Testis (tissue), 3 donors: ENCODE data around the gene MMADHC. TPM values are rescaled to one million over a fixed set of nuclear protein-coding genes. Genes with fewer than 3 reads are reported as not detected.

Experiments
- DNase-seq: peaks from one replicate; pipeline ENCODE4 v3.0.0-alpha.2; 2019
- H3K27ac ChIP-seq, 2 donors: fragments of 200-600 bp; sonication (generic); one replicate each; pipeline ENCODE4 v1.5.1; 2019
- H3K27me3 ChIP-seq: fragments of 200-600 bp; sonication (generic); one replicate; pipeline ENCODE4 v1.5.1; 2019
- H3K36me3 ChIP-seq: fragments of 200-600 bp; sonication (generic); one replicate; pipeline ENCODE4 v1.5.1; 2017; ENCODE audit warnings: low read depth; ENCODE audit errors: missing control alignments
- H3K4me1 ChIP-seq: fragments of 200-600 bp; sonication (generic); one replicate; pipeline ENCODE4 v1.5.1; 2019
- H3K4me3 ChIP-seq, 2 donors: fragments of 200-600 bp; sonication (generic); one replicate each; pipeline ENCODE4 v1.5.1; 2017 to 2019
- H3K9me3 ChIP-seq: fragments of 200-600 bp; sonication (generic); one replicate; pipeline ENCODE4 v1.5.1; 2017
- POLR2A ChIP-seq: fragments of 450-650 bp; IDR thresholded peaks from one replicate; pipeline ENCODE4 v1.6.1; 2017; ENCODE audit warnings: antibody characterized with exemption, mild to moderate bottlenecking, moderate library complexity
- WGBS, 2 donors: methylation state at CpG; one replicate each; pipeline ENCODE4 v1.1.5; 2018; 5-methylcytosine and 5-hydroxymethylcytosine counted together
- intact Hi-C: fragments of 100-400 bp; cut with DNase I; formaldehyde crosslinking; loops from one replicate; pipeline ENCODE4 v1.15.1; 2023; ENCODE audit warnings: low total_unique reads
- polyA plus RNA-seq: library from polyadenylated mRNA; stranded (reverse); fragments of 350-450 nt; fragmentation: Illumina TruSeq; extraction: RNeasy Lipid Tissue Mini Kit (QIAGEN cat#74804); gene quantifications from one replicate; pipeline ENCODE4 v1.2.3, GENCODE V29; 2014; ENCODE audit warnings: low read depth, low replicate concordance; ENCODE audit not compliant: insufficient read depth
- total RNA-seq, 2 donors: library from RNA; depleted of rRNA; stranded (reverse); fragments of >200 nt; gene quantifications; one replicate each; pipeline ENCODE4 v1.2.3, GENCODE V29; 2016
- TF ChIP-seq, protein P1 (sequence below), 3 experiments: fragments of 450-650 bp in 2 of 3; fragments of 200-600 bp in 1 of 3; sonication (generic) in 1 of 3; IDR thresholded peaks; one replicate each; pipeline ENCODE4 v1.5.1; 2016 to 2019; ENCODE audit warnings: antibody characterized with exemption in 3 of 3, mild to moderate bottlenecking in 2 of 3, moderate library complexity in 1 of 3

MMADHC gene
- total and polyA plus RNA-seq, 3 donors from 2014 or later = 46.2 to 133 (median 55.3) TPM

GRCh38 chr2:149627111-149627801, 39.7 kb upstream of the MMADHC start:
- Histone ChIP-seq H3K27me3 (no peaks in the 10 kb centered on the region), H3K9me3 (no peaks in the 10 kb centered on the region), H3K4me1 (no peaks in the 10 kb centered on the region), H3K27ac (no peak overlapping the region), H3K4me3 (no peak overlapping the region), H3K36me3 (no peaks in the 10 kb centered on the region)
- intact Hi-C loops = no loop called here
- TF ChIP-seq, protein P1, sequence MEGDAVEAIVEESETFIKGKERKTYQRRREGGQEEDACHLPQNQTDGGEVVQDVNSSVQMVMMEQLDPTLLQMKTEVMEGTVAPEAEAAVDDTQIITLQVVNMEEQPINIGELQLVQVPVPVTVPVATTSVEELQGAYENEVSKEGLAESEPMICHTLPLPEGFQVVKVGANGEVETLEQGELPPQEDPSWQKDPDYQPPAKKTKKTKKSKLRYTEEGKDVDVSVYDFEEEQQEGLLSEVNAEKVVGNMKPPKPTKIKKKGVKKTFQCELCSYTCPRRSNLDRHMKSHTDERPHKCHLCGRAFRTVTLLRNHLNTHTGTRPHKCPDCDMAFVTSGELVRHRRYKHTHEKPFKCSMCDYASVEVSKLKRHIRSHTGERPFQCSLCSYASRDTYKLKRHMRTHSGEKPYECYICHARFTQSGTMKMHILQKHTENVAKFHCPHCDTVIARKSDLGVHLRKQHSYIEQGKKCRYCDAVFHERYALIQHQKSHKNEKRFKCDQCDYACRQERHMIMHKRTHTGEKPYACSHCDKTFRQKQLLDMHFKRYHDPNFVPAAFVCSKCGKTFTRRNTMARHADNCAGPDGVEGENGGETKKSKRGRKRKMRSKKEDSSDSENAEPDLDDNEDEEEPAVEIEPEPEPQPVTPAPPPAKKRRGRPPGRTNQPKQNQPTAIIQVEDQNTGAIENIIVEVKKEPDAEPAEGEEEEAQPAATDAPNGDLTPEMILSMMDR (IDR thresholded peaks at IDR 0.05) = no peak
- no peak for TF ChIP-seq POLR2A
- DNase-seq = no peak
- 89 to 95% methylated on average over 1 of the region's 1 CpG for WGBS, 2 donors

- intact Hi-C loops = no loop called here
- H3K27me3 ChIP-seq = no peaks in the 10 kb centered on the region
- no peaks in the 10 kb centered on the region for H3K36me3 ChIP-seq
- H3K4me1 ChIP-seq = no peaks in the 10 kb centered on the region
- no peak for DNase-seq
- WGBS, 2 donors = 79 to 89% methylated on average over 2 of the region's 2 CpGs
- no peaks in the 10 kb centered on the region for H3K9me3 ChIP-seq
- H3K27ac ChIP-seq = no peak overlapping the region
- TF ChIP-seq, protein P1 (IDR thresholded peaks at IDR 0.05) = no peak
- no peak for TF ChIP-seq POLR2A
- H3K4me3 ChIP-seq = no peak overlapping the region
Measured at GRCh38 chr2:149625671-149626070, 38.1 kb upstream of the MMADHC start.

GRCh38 chr2:149625271-149625670, 37.7 kb upstream of the MMADHC start:
- H3K4me3 ChIP-seq = no peak overlapping the region
- H3K9me3 ChIP-seq = no peaks in the 10 kb centered on the region
- TF ChIP-seq, protein P1 (IDR thresholded peaks at IDR 0.05) = no peak
- TF ChIP-seq POLR2A = no peak
- H3K4me1 ChIP-seq = no peaks in the 10 kb centered on the region
- intact Hi-C loops = no loop called here
- no peaks in the 10 kb centered on the region for H3K27me3 ChIP-seq
- no peak for DNase-seq
- H3K36me3 ChIP-seq = no peaks in the 10 kb centered on the region
- WGBS, 2 donors = 82 to 91% methylated on average over 3 of the region's 3 CpGs
- no peak overlapping the region for H3K27ac ChIP-seq

DNA sequence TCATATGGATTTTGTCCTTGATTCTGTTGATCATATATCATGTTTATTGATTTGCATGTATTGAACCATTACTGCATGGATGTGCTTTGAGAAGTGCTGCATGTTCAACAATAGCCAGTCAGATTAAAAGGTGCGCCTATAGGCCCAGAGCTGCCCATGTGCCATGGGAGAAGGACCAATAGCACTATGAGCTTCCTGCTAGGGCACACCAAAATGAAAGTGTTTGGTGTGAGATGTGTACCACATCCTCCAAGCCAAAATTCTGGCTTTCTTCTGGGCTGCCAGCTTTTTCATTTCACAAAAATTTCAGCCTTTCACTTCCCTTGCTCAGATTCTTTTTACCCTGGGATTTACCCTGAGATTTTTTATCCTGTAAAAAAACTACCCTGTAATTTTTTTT, 34.8 kb upstream of the MMADHC start:
- DNase-seq = no peak
- TF ChIP-seq, protein P1 (IDR thresholded peaks at IDR 0.05) = no peak
- TF ChIP-seq POLR2A = no peak
- H3K4me1 ChIP-seq = no peaks in the 10 kb centered on the region
- no peaks in the 10 kb centered on the region for H3K9me3 ChIP-seq
- 100% methylated on average over 1 of the region's 1 CpG for WGBS, 2 donors
- H3K4me3 ChIP-seq = no peak overlapping the region
- intact Hi-C loops = no loop called here
- no peak overlapping the region for H3K27ac ChIP-seq
- no peaks in the 10 kb centered on the region for H3K36me3 ChIP-seq
- H3K27me3 ChIP-seq = no peaks in the 10 kb centered on the region

DNA sequence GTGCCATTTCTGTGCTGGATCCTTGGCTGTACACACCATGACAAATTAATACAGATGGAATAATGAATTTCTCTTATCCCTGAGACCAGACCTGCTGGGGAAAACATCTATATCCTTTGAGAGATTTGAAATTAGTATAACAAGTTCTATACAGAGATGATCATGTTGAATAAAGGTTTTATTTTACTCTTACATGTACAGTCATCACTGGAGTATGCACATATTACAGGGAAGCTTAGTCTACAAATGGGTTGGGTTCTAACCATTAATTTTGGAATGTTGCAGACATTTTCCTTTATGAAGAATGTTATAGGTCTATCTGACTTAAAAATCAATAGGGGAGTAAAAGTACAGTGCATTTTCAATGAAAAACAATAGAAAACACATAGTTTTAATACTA, 29.9 kb upstream of the MMADHC start:
- no peaks in the 10 kb centered on the region for H3K4me1 ChIP-seq
- TF ChIP-seq POLR2A = no peak
- TF ChIP-seq, protein P1 (IDR thresholded peaks at IDR 0.05) = no peak
- intact Hi-C loops = no loop called here
- H3K9me3 ChIP-seq = no peaks in the 10 kb centered on the region
- no peaks in the 10 kb centered on the region for H3K27me3 ChIP-seq
- no peak overlapping the region for H3K27ac ChIP-seq
- H3K4me3 ChIP-seq = no peak overlapping the region
- no peaks in the 10 kb centered on the region for H3K36me3 ChIP-seq
- DNase-seq = no peak
